HG03045 (cell line): ENCODE data around the gene TRAM2.
"Not testable (repeated sequence)": the region's sequence is repeated elsewhere in the genome, so short reads cannot be mapped to it uniquely, and the experiment has no call there.

Experiments used
- ATAC-seq: cut with Tn5 transposase; IDR thresholded peaks from one replicate; pipeline ENCODE4 v1.9.1; 2021; ENCODE audit warnings: mild to moderate bottlenecking, moderate library complexity; ENCODE audit not compliant: unreplicated experiment

TRAM2 gene

GRCh38 chr6:52497652-52498408 is 79.0 kb downstream of the TRAM2 start:
- ATAC-seq: peak; percentile 82

GRCh38 chr6:52496631-52497030 is 80.2 kb downstream of the TRAM2 start:
- no peak for ATAC-seq

GRCh38 chr6:52495922-52496321 is 80.9 kb downstream of the TRAM2 start:
- no peak for ATAC-seq

- ATAC-seq: no peak
Observed at GRCh38 chr6:52494298-52495072, 82.4 kb downstream of the TRAM2 start.

GRCh38 chr6:52493669-52494068 is 83.2 kb downstream of the TRAM2 start:
- ATAC-seq: no peak

- ATAC-seq: peak; percentile 58
Observed at GRCh38 chr6:52491203-52492069, 85.4 kb downstream of the TRAM2 start.

- no peak for ATAC-seq
Observed at GRCh38 chr6:52489881-52490280, 87.0 kb downstream of the TRAM2 start.

GRCh38 chr6:52483671-52484003 is 93.2 kb downstream of the TRAM2 start:
- ATAC-seq: no peak

- ATAC-seq: no peak
Observed at GRCh38 chr6:52482903-52483670, 93.8 kb downstream of the TRAM2 start.

GRCh38 chr6:52475307-52475706 is 101.6 kb downstream of the TRAM2 start:
- ATAC-seq: no peak

- ATAC-seq: no peak
Observed at GRCh38 chr6:52474173-52474572, 102.7 kb downstream of the TRAM2 start.

- ATAC-seq: not testable (repeated sequence)
Observed at GRCh38 chr6:52461194-52461593, 115.7 kb downstream of the TRAM2 start.

- ATAC-seq: no peak
Observed at GRCh38 chr6:52457096-52457495, 119.8 kb downstream of the TRAM2 start.

- no peak for ATAC-seq
Observed at GRCh38 chr6:52454556-52454955, 122.3 kb downstream of the TRAM2 start.
